DND-41 (cell line): ENCODE data around the gene SPNS2.

ENCODE experiments used
- EZH2 ChIP-seq: IDR thresholded peaks from 3 replicates; pipeline ENCODE4 v1.6.1; 2012; ENCODE audit warnings: borderline replicate concordance, low read depth, mild to moderate bottlenecking, moderate library complexity, low read length, inconsistent platforms; ENCODE audit not compliant: severe bottlenecking
- TF ChIP-seq, protein P1 (sequence below): IDR thresholded peaks from 2 replicates; pipeline ENCODE4 v1.5.1; 2012; ENCODE audit warnings: borderline replicate concordance, low read length, moderate library complexity, mild to moderate bottlenecking; ENCODE audit not compliant: poor library complexity, severe bottlenecking; ENCODE audit errors: extremely low read depth

DNA sequence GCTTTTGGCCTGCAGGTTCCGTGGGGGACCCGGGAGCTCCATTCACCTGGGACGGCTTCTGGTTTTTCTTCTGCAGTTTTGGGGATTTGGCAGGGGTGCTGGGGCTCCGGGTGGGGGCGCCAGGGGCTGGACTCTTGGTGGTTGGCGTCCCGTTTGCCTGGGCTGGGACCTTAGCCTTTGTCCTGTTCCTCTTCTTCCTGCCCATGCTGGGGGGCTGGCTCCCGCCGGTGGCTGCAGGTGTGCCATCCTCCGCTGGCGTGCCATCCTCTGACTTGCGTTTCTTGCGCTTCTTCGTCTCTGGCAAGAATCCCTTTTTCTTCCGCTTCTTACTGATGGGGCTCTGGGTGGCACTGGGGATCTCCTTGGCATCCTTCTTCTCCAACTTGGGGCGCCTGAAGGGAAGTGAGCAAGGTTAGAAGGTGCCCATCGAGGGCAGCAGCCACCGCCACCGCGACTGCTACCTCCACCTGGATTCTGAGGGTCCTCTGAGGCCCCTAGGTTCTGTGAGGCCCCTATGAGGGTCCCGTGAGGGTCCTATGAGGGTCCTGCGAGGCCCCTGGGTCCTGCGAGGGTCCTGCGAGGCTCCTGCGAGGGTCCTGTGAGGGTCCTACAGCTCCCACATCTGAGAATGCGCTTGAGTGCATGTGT, 41.0 kb downstream of the SPNS2 start:
- TF ChIP-seq, protein P1, sequence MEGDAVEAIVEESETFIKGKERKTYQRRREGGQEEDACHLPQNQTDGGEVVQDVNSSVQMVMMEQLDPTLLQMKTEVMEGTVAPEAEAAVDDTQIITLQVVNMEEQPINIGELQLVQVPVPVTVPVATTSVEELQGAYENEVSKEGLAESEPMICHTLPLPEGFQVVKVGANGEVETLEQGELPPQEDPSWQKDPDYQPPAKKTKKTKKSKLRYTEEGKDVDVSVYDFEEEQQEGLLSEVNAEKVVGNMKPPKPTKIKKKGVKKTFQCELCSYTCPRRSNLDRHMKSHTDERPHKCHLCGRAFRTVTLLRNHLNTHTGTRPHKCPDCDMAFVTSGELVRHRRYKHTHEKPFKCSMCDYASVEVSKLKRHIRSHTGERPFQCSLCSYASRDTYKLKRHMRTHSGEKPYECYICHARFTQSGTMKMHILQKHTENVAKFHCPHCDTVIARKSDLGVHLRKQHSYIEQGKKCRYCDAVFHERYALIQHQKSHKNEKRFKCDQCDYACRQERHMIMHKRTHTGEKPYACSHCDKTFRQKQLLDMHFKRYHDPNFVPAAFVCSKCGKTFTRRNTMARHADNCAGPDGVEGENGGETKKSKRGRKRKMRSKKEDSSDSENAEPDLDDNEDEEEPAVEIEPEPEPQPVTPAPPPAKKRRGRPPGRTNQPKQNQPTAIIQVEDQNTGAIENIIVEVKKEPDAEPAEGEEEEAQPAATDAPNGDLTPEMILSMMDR: no peak
- TF ChIP-seq EZH2: no peak
